Naive thymus-derived CD8-positive, alpha-beta T cell (primary cell): Measurements from ENCODE around the gene SHROOM3. TPM values are rescaled to one million over a fixed set of nuclear protein-coding genes. Genes with fewer than 3 reads are reported as not detected.

Experiments
- ATAC-seq, 2 donors: fragments of 150-1000 bp; cut with Tn5 transposase in 1 of 2; sonication (Bioruptor Pico), chemical (Tn5 transposase) in 1 of 2; 1 replicate in 1 of 2; 2 replicates in 1 of 2; pipeline ENCODE4 v1.10.0; 2021; ENCODE audit warnings: mild to moderate bottlenecking in 2 of 2, moderate library complexity in 2 of 2
- POLR2A ChIA-PET: fragments of 350-600 bp; sonication (Branson Sonifier 250); formaldehyde crosslinking; loops from one replicate; lab custom pipeline; 2021; ENCODE audit warnings: antibody characterized with exemption; lab: Charles Lee
- DNase-seq, 10 donors: peaks; one replicate each; pipeline versions ENCODE4 v3.0.0 to v3.0.0-alpha.2; 2020 to 2022
- H3K27ac Mint-ChIP-seq, 10 donors: one replicate each; pipeline ENCODE4 v1.8.0; 2020 to 2022; ENCODE audit warnings: mild to moderate bottlenecking in 10 of 10, mixed read lengths in 10 of 10, moderate library complexity in 4 of 10, inconsistent platforms in 1 of 10
- H3K27me3 Mint-ChIP-seq, 5 donors: one replicate each; pipeline ENCODE4 v1.8.0; 2021 to 2022; ENCODE audit warnings: mixed read lengths in 5 of 5
- H3K36me3 Mint-ChIP-seq, 3 donors: one replicate each; pipeline ENCODE4 v1.8.0; 2020 to 2022; ENCODE audit warnings: mixed read lengths in 3 of 3, mild to moderate bottlenecking in 2 of 3, inconsistent platforms in 1 of 3
- H3K4me1 Mint-ChIP-seq, 4 donors: one replicate each; pipeline ENCODE4 v1.8.0; 2021 to 2022; ENCODE audit warnings: mixed read lengths in 4 of 4
- H3K4me3 Mint-ChIP-seq, 10 donors: one replicate each; pipeline ENCODE4 v1.8.0; 2020 to 2022; ENCODE audit warnings: mild to moderate bottlenecking in 10 of 10, mixed read lengths in 10 of 10, moderate library complexity in 6 of 10, inconsistent platforms in 1 of 10
- H3K9me3 Mint-ChIP-seq, 9 donors: one replicate each; pipeline ENCODE4 v1.8.0; 2020 to 2022; ENCODE audit warnings: mixed read lengths in 9 of 9, mild to moderate bottlenecking in 3 of 9, inconsistent platforms in 1 of 9, moderate library complexity in 1 of 9
- polyA plus RNA-seq, 3 donors: library from polyadenylated mRNA; unstranded; fragments of 300-500 nt; fragmentation: Illumina TruSeq; gene quantifications; one replicate each; pipeline ENCODE4 v1.2.3, GENCODE V29; 2021
- total RNA-seq, 8 experiments: library from RNA in 2 of 8; stranded (reverse) in 2 of 8; gene quantifications; one replicate each; pipeline ENCODE4 v1.2.3 and lab custom pipeline; 2021 to 2026

SHROOM3 gene
- total and polyA plus RNA-seq, 5 experiments from 2014 or later = not detected

- POLR2A ChIA-PET = no interaction called here
- Mint-ChIP-seq H3K27me3 (peaks cover 0 to 25% (median 3%) of the 10 kb centered on the region in 5 donors), H3K4me3 (no peak overlapping the region), H3K4me1 (no peaks in the 10 kb centered on the region), H3K27ac (no peak overlapping the region), H3K9me3 (no peaks in the 10 kb centered on the region), H3K36me3 (no peaks in the 10 kb centered on the region)
- ATAC-seq (no peak), DNase-seq (no peak)
Observed at GRCh38 chr4:76799718-76800117, 364.7 kb downstream of the SHROOM3 start.

GRCh38 chr4:76800902-76801301 is 365.9 kb downstream of the SHROOM3 start:
- Mint-ChIP-seq H3K9me3 (no peaks in the 10 kb centered on the region), H3K27ac (no peak overlapping the region), H3K4me3 (no peak overlapping the region), H3K4me1 (no peaks in the 10 kb centered on the region), H3K36me3 (no peaks in the 10 kb centered on the region), H3K27me3 (peaks cover 0 to 26% (median 3%) of the 10 kb centered on the region in 5 donors)
- POLR2A ChIA-PET = no interaction called here
- DNase-seq = no peak
- ATAC-seq = no peak

GRCh38 chr4:76801621-76802235 is 366.7 kb downstream of the SHROOM3 start:
- H3K27ac Mint-ChIP-seq = no peak overlapping the region
- DNase-seq (no peak), ATAC-seq (no peak)
- H3K4me3 Mint-ChIP-seq = no peak overlapping the region
- H3K4me1 Mint-ChIP-seq = no peaks in the 10 kb centered on the region
- peaks cover 0 to 7% (median 0%) of the 10 kb centered on the region in 3 donors for H3K36me3 Mint-ChIP-seq
- POLR2A ChIA-PET = no interaction called here
- peaks cover 0 to 26% (median 3%) of the 10 kb centered on the region in 5 donors for H3K27me3 Mint-ChIP-seq
- peaks cover 0 to 7% (median 6%) of the 10 kb centered on the region in 9 donors for H3K9me3 Mint-ChIP-seq

GRCh38 chr4:76802236-76803021 is 367.4 kb downstream of the SHROOM3 start:
- Mint-ChIP-seq H3K36me3 (peaks cover 0 to 11% (median 0%) of the 10 kb centered on the region in 3 donors), H3K4me3 (no peak overlapping the region), H3K27ac (no peak overlapping the region), H3K27me3 (peaks cover 1 to 26% (median 3%) of the 10 kb centered on the region in 5 donors), H3K9me3 (peaks cover 0 to 14% (median 10%) of the 10 kb centered on the region in 9 donors), H3K4me1 (no peaks in the 10 kb centered on the region)
- POLR2A ChIA-PET = no interaction called here
- ATAC-seq (no peak), DNase-seq (no peak)

GRCh38 chr4:76803522-76803921 is 368.5 kb downstream of the SHROOM3 start:
- H3K4me3 Mint-ChIP-seq = no peak overlapping the region
- H3K27ac Mint-ChIP-seq = no peak overlapping the region
- POLR2A ChIA-PET = no interaction called here
- no peaks in the 10 kb centered on the region for H3K4me1 Mint-ChIP-seq
- ATAC-seq (no peak), DNase-seq (no peak)
- peaks cover 0 to 22% (median 3%) of the 10 kb centered on the region in 3 donors for H3K36me3 Mint-ChIP-seq
- H3K27me3 Mint-ChIP-seq = peaks cover 1 to 26% (median 3%) of the 10 kb centered on the region in 5 donors
- peaks cover 6 to 25% (median 18%) of the 10 kb centered on the region in 9 donors for H3K9me3 Mint-ChIP-seq

GRCh38 chr4:76804096-76804495 is 369.1 kb downstream of the SHROOM3 start:
- no peak overlapping the region for H3K27ac Mint-ChIP-seq
- POLR2A ChIA-PET = no interaction called here
- peaks cover 6 to 31% (median 24%) of the 10 kb centered on the region in 9 donors for H3K9me3 Mint-ChIP-seq
- H3K4me1 Mint-ChIP-seq = no peaks in the 10 kb centered on the region
- peaks cover 0 to 28% (median 3%) of the 10 kb centered on the region in 3 donors for H3K36me3 Mint-ChIP-seq
- peaks cover 1 to 26% (median 3%) of the 10 kb centered on the region in 5 donors for H3K27me3 Mint-ChIP-seq
- no peak overlapping the region for H3K4me3 Mint-ChIP-seq
- ATAC-seq = no peak
- no peak for DNase-seq

- no peak for ATAC-seq
Observed at GRCh38 chr4:76806346-76806745, 371.3 kb downstream of the SHROOM3 start.

GRCh38 chr4:76806757-76807156 is 371.7 kb downstream of the SHROOM3 start:
- no peak overlapping the region for H3K4me3 Mint-ChIP-seq
- peaks cover 6 to 40% (median 24%) of the 10 kb centered on the region in 9 donors for H3K9me3 Mint-ChIP-seq
- POLR2A ChIA-PET = no interaction called here
- peaks cover 0 to 28% (median 4%) of the 10 kb centered on the region in 3 donors for H3K36me3 Mint-ChIP-seq
- H3K27ac Mint-ChIP-seq = no peak overlapping the region
- no peaks in the 10 kb centered on the region for H3K4me1 Mint-ChIP-seq
- H3K27me3 Mint-ChIP-seq = peaks cover 1 to 21% (median 3%) of the 10 kb centered on the region in 5 donors
- no peak for ATAC-seq
- DNase-seq = no peak

More at GRCh38 chr4:76806346-76806745, 371.3 kb downstream of the SHROOM3 start:
- no peak for DNase-seq
- peaks cover 6 to 40% (median 24%) of the 10 kb centered on the region in 9 donors for H3K9me3 Mint-ChIP-seq
- H3K27me3 Mint-ChIP-seq = peaks cover 1 to 25% (median 3%) of the 10 kb centered on the region in 5 donors
- no peaks in the 10 kb centered on the region for H3K4me1 Mint-ChIP-seq
- POLR2A ChIA-PET = no interaction called here
- H3K27ac Mint-ChIP-seq = no peak overlapping the region
- no peak overlapping the region for H3K4me3 Mint-ChIP-seq
- peaks cover 0 to 28% (median 4%) of the 10 kb centered on the region in 3 donors for H3K36me3 Mint-ChIP-seq

GRCh38 chr4:76809594-76810305 is 374.7 kb downstream of the SHROOM3 start:
- peaks cover 6 to 40% (median 24%) of the 10 kb centered on the region in 9 donors for H3K9me3 Mint-ChIP-seq
- H3K4me1 Mint-ChIP-seq = no peaks in the 10 kb centered on the region
- peaks cover 0 to 28% (median 4%) of the 10 kb centered on the region in 3 donors for H3K36me3 Mint-ChIP-seq
- ATAC-seq = no peak
- POLR2A ChIA-PET = no interaction called here
- peaks cover 0 to 2% (median 1%) of the 10 kb centered on the region in 5 donors for H3K27me3 Mint-ChIP-seq
- DNase-seq = no peak
- H3K27ac Mint-ChIP-seq = no peak overlapping the region
- no peak overlapping the region for H3K4me3 Mint-ChIP-seq

- POLR2A ChIA-PET = no interaction called here
- no peaks in the 10 kb centered on the region for H3K4me1 Mint-ChIP-seq
- H3K27ac Mint-ChIP-seq = peak overlapping the region in 1 of 10 donors; percentile 65
- H3K36me3 Mint-ChIP-seq = peaks cover 0 to 20% (median 4%) of the 10 kb centered on the region in 3 donors
- H3K27me3 Mint-ChIP-seq = peaks cover 0 to 3% (median 1%) of the 10 kb centered on the region in 5 donors
- no peak overlapping the region for H3K4me3 Mint-ChIP-seq
- ATAC-seq (no peak), DNase-seq (no peak)
- H3K9me3 Mint-ChIP-seq = peaks cover 2 to 41% (median 19%) of the 10 kb centered on the region in 9 donors
Observed at GRCh38 chr4:76811604-76812412, 376.8 kb downstream of the SHROOM3 start.

GRCh38 chr4:76813070-76813469 is 378.0 kb downstream of the SHROOM3 start:
- ATAC-seq (no peak), DNase-seq (no peak)
- no peaks in the 10 kb centered on the region for H3K4me1 Mint-ChIP-seq
- POLR2A ChIA-PET = no interaction called here
- H3K36me3 Mint-ChIP-seq = peaks cover 0 to 10% (median 2%) of the 10 kb centered on the region in 3 donors
- peaks cover 4 to 33% (median 10%) of the 10 kb centered on the region in 9 donors for H3K9me3 Mint-ChIP-seq
- H3K4me3 Mint-ChIP-seq = no peak overlapping the region
- H3K27me3 Mint-ChIP-seq = peaks cover 0 to 3% (median 0%) of the 10 kb centered on the region in 5 donors
- H3K27ac Mint-ChIP-seq = no peak overlapping the region

- H3K4me1 Mint-ChIP-seq = no peaks in the 10 kb centered on the region
- POLR2A ChIA-PET = no interaction called here
Observed at GRCh38 chr4:76821641-76822040, 386.6 kb downstream of the SHROOM3 start.

More at GRCh38 chr4:76821641-76822040, 386.6 kb downstream of the SHROOM3 start:
- peak overlapping the region in 1 of 10 donors; percentile 3 for H3K27ac Mint-ChIP-seq
- peaks cover 0 to 26% (median 12%) of the 10 kb centered on the region in 9 donors for H3K9me3 Mint-ChIP-seq
- H3K27me3 Mint-ChIP-seq = peaks cover 7 to 15% (median 13%) of the 10 kb centered on the region in 5 donors
- ATAC-seq (no peak), DNase-seq (no peak)
- peaks cover 0 to 22% (median 2%) of the 10 kb centered on the region in 3 donors for H3K36me3 Mint-ChIP-seq
- no peak overlapping the region for H3K4me3 Mint-ChIP-seq
